DMS153 treated with DMSO at 0.1 percent for 48 hours (cell line): ENCODE results near the gene SRP72.
"Not testable (repeated sequence)": the region's sequence is repeated elsewhere in the genome, so short reads cannot be mapped to it uniquely, and the experiment has no call there.

Experiments used
- DNase-seq: peaks from one replicate; lab custom pipeline; 2025; ENCODE audit not compliant: unreplicated experiment; lab: John Stamatoyannopoulos, UW

The SRP72 gene

GRCh38 chr4:56467284-56468096 is at the start of gene SRP72:
Gene SRP72, plus strand, starts transcription at chr4:56467617. Its CDS starts 19 bp downstream, at chr4:56467636.
- DNase-seq = peak; percentile 59

GRCh38 chr4:56424176-56424575 is 43.2 kb upstream of the SRP72 start:
- no peak for DNase-seq

- no peak for DNase-seq
Observed at GRCh38 chr4:56424697-56425514, 42.5 kb upstream of the SRP72 start.

GRCh38 chr4:56425518-56425917 is 41.9 kb upstream of the SRP72 start:
- no peak for DNase-seq

GRCh38 chr4:56426273-56426672 is 41.1 kb upstream of the SRP72 start:
- no peak for DNase-seq

GRCh38 chr4:56427179-56427578 is 40.2 kb upstream of the SRP72 start:
- no peak for DNase-seq

GRCh38 chr4:56430203-56430602 is 37.2 kb upstream of the SRP72 start:
- DNase-seq = no peak

GRCh38 chr4:56433280-56433679 is 34.1 kb upstream of the SRP72 start:
- DNase-seq = no peak

GRCh38 chr4:56434599-56435139 is 32.7 kb upstream of the SRP72 start:
- peak; percentile 66 for DNase-seq

GRCh38 chr4:56435140-56435926 is 32.1 kb upstream of the SRP72 start, which contains the start of gene PPAT:
Gene PPAT, minus strand, starts transcription at chr4:56435615. Its CDS starts 138 bp downstream, at chr4:56435477.
- DNase-seq = peak; percentile 93

- DNase-seq = no peak
Observed at GRCh38 chr4:56438766-56439165, 28.7 kb upstream of the SRP72 start.

- DNase-seq = no peak
Observed at GRCh38 chr4:56440983-56441382, 26.4 kb upstream of the SRP72 start.

GRCh38 chr4:56444719-56445118 is 22.7 kb upstream of the SRP72 start:
- no peak for DNase-seq

- no peak for DNase-seq
Observed at GRCh38 chr4:56445699-56446098, 21.7 kb upstream of the SRP72 start.

- DNase-seq = no peak
Observed at GRCh38 chr4:56448301-56448700, 19.1 kb upstream of the SRP72 start.

GRCh38 chr4:56449475-56449874 is 17.9 kb upstream of the SRP72 start:
- not testable (repeated sequence) for DNase-seq

- no peak for DNase-seq
Observed at GRCh38 chr4:56450342-56450741, 17.1 kb upstream of the SRP72 start.

- no peak for DNase-seq
Observed at GRCh38 chr4:56460085-56460484, 7.3 kb upstream of the SRP72 start.

- DNase-seq = no peak
Observed at GRCh38 chr4:56462157-56462556, 5.3 kb upstream of the SRP72 start.

- DNase-seq = no peak
Observed at GRCh38 chr4:56463711-56464110, 3.7 kb upstream of the SRP72 start.

- no peak for DNase-seq
Observed at GRCh38 chr4:56464581-56464980, 2.8 kb upstream of the SRP72 start.
